H54 (cell line): ENCODE data around the gene NIPBL.

Source experiments
- DNase-seq: peaks from one replicate; pipeline ENCODE4 v3.0.0; 2011; ENCODE audit warnings: low spot score, mixed read lengths; ENCODE audit not compliant: insufficient read length
- FAIRE-seq: peaks from 3 replicates; lab custom pipeline; 2011; peaks lifted over from hg19 to GRCh38; lab: Jason Lieb, UNC
- POLR2A ChIP-seq: IDR thresholded peaks from 2 replicates; pipeline ENCODE4 v1.6.1; 2011; ENCODE audit warnings: low read depth, mild to moderate bottlenecking, low read length

The NIPBL gene

DNA sequence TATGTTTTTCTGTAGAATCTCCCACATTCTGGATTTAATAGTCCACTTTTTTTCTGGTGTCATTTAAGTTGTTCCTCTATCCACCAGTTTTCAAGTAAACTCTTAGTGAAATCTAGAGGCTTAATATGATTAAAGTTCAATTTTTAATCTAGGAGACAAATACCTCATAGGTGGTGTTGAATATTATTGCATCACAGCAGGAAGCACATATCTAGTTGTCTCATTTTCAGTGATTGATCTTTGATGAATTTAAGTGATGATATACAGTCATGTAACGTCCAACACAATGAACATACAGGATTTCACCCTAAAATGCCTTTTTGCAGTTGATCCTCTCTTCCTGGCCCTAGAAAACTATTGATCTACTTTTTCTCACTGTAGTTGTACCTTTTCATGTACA is 152.3 kb downstream of the NIPBL start:
- TF ChIP-seq POLR2A: no peak
- FAIRE-seq: peak; percentile 43
- no peak for DNase-seq

DNA sequence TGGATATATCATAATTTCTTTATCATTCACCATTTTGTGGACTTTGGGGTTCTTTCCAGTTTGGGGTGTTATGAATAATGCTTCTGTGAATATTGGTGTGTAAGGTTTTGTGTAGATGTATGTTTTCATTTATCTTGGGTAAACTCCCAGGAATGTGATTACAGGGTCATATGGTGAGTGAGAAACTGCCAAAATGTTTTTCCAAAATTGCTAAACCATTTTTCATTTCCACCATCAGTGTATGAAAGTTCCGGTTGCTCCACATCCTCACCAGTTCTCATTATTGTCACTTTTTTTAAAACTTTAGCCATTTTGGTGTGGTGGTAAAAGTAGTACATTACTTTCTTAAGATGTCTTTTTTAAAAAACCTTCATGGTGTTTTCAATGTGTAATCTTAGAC is 152.9 kb downstream of the NIPBL start:
- FAIRE-seq (peak; percentile 57), DNase-seq (no peak)
- no peak for TF ChIP-seq POLR2A

DNA sequence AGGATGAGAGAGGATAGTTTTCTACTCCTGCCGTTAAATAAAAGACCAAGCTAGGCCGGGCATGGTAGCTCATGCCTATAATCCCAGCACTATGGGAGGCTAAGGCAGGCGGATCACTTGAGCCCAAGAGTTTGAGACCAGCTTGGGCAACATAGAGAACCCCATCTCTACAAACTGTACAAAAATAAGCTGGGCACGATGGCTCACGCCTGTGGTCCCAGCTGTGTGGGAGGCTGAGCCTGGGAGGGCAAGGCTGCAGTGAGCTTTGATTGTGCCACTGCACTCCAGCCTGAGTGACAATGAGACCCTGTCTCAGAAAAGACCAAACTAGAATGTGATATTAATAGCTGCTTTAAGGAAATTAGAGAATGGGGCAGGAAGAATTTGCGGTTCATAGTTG is 158.4 kb downstream of the NIPBL start:
- DNase-seq (no peak), FAIRE-seq (peak; percentile 58)
- TF ChIP-seq POLR2A: no peak

DNA sequence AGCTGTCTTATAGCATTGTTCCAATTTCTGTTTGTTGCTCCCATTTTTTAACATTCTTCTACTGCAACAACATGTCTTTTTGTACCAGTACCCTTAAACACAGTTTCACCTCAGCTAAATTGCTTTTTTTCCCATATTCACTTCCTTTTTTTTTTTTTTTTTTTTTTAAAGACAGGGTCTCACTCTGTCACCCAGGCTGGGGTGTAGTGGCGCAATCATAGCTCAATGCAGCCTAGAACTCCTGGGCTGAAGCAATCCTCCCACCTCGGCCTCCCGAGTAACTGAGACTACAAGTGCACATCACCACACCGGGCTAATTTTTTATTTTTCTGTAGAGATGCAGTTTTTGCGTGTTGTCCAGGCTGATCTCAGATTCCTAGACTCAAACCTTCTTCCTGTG is 161.3 kb downstream of the NIPBL start:
- no peak for TF ChIP-seq POLR2A
- no peak for FAIRE-seq

DNA sequence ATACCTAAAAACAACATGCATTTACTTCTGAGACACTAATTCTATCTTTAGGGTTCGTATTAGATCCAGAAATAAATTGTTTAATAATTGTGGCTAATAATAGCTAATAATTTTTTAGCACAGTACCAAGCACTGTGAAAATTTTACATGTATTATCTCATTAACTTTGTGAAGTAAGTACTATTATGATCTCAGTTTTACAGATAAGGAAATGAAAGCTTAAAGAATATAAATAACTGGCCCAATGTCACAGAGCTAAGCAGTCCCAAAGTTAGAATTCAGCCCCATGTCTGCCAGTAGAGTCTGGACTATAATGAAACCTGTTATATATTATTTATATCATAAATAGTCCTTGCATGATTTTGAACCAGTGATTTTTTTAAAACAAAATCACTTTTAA is 163.3 kb downstream of the NIPBL start:
- DNase-seq: no peak

More for the DNA sequence above, 161.3 kb downstream of the NIPBL start:
- no peak for DNase-seq

DNA sequence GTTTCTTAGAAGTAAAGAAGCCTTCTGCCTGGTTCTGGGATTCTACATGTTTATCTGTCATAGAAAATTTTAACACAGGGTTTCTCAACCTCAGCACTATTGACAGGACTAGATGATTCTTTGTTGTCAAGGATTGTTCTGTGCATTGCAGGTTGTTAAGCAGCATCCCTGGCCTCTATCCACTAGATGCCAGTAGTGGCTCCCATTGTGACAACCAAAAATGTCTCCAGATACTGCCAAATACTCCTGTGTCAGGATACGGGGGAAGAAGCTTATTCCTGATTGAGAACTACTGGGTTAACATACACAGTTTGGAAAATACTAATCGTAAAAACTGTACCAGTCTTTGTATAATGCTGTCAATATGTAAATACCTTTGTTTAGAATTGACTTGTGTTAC is 167.1 kb downstream of the NIPBL start:
- no peak for TF ChIP-seq POLR2A
- FAIRE-seq (peak; percentile 91), DNase-seq (no peak)

More for the DNA sequence above, 163.3 kb downstream of the NIPBL start:
- TF ChIP-seq POLR2A: no peak
- no peak for FAIRE-seq

DNA sequence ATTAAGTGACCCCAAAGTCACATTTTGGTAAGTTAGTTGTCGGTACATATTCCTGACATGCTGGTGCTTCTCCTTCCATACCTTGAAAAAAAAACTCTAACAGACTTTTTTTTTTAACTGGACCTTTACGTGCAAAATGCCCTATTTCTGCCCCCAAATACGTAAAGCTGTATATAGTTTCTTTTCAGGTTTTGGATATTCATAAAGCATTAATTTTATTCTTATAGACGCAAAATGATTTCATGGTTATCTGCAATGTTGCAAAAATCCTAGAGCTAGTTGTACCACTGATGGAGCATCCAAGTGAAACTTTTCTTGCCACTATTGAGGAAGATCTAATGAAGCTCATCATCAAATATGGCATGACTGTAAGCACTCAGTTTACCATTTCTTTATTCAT is 167.6 kb downstream of the NIPBL start:
- FAIRE-seq: no peak
- no peak for DNase-seq
- TF ChIP-seq POLR2A: no peak

DNA sequence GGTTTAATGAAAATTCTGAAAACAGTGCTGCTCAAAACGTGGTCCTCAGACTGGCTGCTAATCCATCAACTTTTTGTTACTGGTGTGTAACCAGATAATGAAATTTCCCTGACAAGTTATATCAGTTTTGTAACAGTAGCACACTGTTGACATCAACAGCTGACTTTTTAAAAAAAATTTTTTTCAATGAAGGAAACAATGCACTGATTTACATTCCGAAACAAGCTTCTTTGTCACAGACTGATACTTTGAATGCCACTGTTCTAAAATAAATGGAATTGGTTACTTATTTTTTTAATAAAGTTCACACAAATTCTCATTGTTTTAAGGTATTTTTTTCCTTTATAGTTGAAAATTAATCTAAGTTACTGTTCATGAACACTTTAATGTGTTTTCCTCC is 169.1 kb downstream of the NIPBL start:
- TF ChIP-seq POLR2A: no peak
- peak; percentile 58 for FAIRE-seq

DNA sequence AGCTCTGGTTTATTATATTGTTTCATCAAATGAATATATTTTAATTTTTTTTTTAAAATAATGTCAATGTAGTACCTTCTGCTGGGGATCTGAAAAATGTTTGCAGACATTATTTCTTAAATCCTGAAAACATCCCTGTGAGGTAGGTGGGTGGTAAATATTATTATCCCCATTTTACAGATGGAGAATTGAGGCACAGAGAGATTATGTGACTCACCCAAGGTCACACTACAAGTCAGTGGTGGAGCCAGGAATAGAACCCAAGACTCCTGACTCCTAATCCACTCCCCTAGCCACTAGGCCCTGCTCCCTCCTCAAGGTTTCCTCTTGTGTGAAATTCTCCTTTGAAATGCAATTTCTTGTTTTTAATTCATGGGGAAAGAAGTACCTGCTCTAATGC is 171.4 kb downstream of the NIPBL start:
- no peak for TF ChIP-seq POLR2A
- no peak for FAIRE-seq
- no peak for DNase-seq

More for the DNA sequence above, 169.1 kb downstream of the NIPBL start:
- no peak for DNase-seq

DNA sequence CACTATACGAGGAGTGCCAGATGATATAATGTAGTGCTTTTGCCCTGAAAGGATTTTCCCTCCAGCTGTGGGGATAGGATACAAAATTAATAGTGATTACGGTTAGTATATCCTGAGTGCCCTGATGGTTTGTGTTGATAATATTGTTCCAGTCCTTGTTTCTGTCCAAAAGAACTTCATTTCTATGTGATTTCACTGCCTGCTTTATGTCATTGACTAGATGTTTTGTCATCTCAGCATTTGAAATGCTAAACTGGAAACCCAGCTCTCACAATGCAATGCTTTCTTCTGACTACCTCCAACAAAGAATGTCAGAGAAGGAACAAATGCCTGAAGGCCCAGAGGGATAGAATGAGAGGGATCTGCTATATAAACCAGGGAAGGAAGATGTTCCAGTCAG is 177.8 kb downstream of the NIPBL start:
- peak; percentile 43 for FAIRE-seq
- no peak for DNase-seq
- no peak for TF ChIP-seq POLR2A

DNA sequence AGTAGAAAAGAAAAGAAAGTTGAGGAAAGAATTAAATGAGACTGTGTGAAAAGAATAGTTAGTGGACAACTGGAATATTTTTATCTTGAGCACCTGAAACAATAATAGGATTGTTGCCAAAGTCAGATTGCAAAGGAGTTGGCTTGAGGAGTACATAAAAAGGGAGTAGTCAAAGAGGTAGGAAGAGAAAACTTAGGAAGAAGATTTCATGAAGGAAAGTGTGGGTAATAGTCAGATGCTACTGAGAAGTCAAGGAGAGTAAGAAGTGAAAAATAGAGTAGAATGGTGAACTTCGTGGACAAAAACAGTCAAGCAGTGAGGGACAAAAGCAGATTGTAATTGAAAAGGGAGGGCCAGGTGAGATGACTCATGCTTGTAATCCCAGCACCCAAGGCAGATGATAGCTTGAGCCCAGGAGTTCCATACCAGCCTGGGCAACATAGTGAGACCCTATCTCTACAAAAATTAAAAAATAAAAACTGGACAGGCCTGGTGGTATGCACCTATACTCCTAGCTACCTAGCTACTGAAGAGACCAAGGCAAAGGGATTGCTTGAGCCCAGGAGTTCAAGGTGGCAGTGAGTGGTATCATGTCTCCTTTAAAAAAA is 178.9 kb downstream of the NIPBL start:
- TF ChIP-seq POLR2A: no peak
- peak; percentile 81 for FAIRE-seq
- DNase-seq: no peak

DNA sequence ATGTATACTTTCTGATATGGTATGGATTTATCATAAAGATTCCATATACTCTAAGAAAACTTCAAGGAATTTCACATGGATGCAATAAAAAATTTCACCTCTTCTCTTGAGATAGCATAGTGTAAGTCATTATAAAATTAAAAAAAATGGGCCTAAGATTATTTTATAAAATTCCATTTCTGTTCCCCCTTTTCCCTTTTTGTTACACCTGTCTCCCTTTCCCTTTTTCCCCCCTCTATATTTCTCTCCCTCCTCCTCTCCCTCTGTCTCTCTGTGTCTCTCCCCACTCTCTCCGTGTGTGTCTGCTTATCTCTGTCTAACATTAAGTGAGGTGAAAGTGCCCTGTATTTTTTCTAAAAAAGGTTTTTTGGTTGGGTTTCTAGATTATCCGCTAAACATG is 180.2 kb downstream of the NIPBL start:
- DNase-seq (no peak), FAIRE-seq (no peak)
- no peak for TF ChIP-seq POLR2A

DNA sequence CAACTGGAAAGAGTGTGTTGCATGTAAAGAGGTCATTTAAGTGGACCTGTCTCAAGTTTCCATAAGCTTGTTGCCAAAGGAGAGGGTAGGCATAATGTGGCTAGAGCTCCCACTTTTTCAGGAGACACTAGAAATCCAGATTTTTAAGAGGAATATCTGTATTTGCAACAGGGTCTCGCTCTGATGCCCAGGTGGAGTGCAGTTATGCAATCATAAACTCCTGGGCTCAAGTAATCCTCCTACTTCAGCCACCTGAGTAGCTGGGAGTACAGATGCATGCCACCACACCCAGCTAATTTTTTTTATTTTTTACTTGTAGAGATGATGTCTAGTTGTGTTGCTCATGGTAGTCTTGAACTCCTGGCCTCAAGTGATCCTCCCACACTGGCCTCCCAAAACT is 183.5 kb downstream of the NIPBL start:
- FAIRE-seq: no peak
- no peak for DNase-seq
- TF ChIP-seq POLR2A: no peak

DNA sequence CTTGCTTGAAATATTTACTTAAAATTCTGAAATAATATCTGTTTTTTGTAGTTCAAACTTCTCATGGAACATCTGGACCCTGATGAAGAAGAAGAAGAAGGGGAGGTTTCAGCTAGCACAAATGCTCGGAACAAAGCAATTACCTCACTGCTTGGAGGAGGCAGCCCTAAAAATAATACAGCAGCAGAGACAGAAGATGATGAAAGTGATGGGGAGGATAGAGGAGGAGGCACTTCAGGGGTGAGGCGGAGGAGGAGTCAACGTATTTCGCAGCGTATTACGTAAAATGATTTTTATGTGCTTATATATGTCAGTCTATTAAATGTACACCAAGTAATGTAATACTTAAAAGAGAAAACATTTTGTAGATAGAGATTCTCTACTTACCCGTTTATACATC is 187.2 kb downstream of the NIPBL start:
- TF ChIP-seq POLR2A: no peak
- DNase-seq (no peak), FAIRE-seq (no peak)

DNA sequence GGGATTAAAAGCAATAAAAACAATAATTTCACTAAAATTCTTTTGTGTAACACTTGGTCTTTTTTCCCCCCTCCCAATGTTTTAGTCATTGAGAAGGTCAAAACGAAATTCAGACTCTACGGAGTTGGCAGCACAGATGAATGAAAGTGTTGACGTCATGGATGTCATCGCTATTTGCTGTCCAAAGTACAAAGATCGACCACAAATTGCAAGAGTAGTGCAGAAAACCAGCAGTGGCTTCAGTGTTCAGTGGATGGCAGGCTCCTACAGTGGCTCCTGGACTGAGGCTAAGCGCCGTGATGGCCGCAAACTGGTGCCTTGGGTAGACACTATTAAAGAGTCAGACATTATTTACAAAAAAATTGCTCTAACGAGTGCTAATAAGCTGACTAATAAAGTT is 187.9 kb downstream of the NIPBL start:
- no peak for TF ChIP-seq POLR2A

More for the DNA sequence above, 187.9 kb downstream of the NIPBL start:
- peak; percentile 23 for FAIRE-seq
- no peak for DNase-seq
